ENCODE measurements around the gene CCDC63.

Gene CCDC63

GRCh38 chr12:110811972-110812371, 34.8 kb upstream of the CCDC63 start:
- DNase-seq (ENCODE audit: low read depth, low spot score), result no peak
- CTCF ChIA-PET, result no interaction called here
- H3K4me3 ChIP-seq (ENCODE audit: low read depth, low read length), result no peak overlapping the region
- POLR2A ChIA-PET, result no interaction called here
- TF ChIP-seq CTCF (IDR thresholded peaks at IDR 0.05; ENCODE audit: insufficient read depth, low read length, missing control alignments), result no peak

GRCh38 chr12:110813285-110813684, 33.5 kb upstream of the CCDC63 start:
- ChIA-PET POLR2A (no interaction called here), CTCF (no interaction called here)
- DNase-seq (ENCODE audit: low read depth, low spot score), result no peak
- H3K4me3 ChIP-seq (ENCODE audit: low read depth, low read length), result no peak overlapping the region
- no peak for TF ChIP-seq CTCF (IDR thresholded peaks at IDR 0.05; ENCODE audit: insufficient read depth, low read length, missing control alignments)

- no peak overlapping the region for H3K4me3 ChIP-seq (ENCODE audit: low read depth, low read length)
- ChIA-PET POLR2A (no interaction called here), CTCF (no interaction called here)
- no peak for DNase-seq (ENCODE audit: low read depth, low spot score)
- no peak for TF ChIP-seq CTCF (IDR thresholded peaks at IDR 0.05; ENCODE audit: insufficient read depth, low read length, missing control alignments)
These were observed 33.0 kb upstream of the CCDC63 start for GRCh38 chr12:110813756-110814155.

- TF ChIP-seq CTCF (IDR thresholded peaks at IDR 0.05; ENCODE audit: insufficient read depth, low read length, missing control alignments), result no peak
- ChIA-PET POLR2A (no interaction called here), CTCF (interaction anchor here (1.5 kb wide), 1 partner anchor 11 kb away, joined by 4 read pairs; no protein-coding TSS in a partner anchor)
- DNase-seq (ENCODE audit: low read depth, low spot score), result no peak
- no peak overlapping the region for H3K4me3 ChIP-seq (ENCODE audit: low read depth, low read length)
These were observed 30.5 kb upstream of the CCDC63 start for GRCh38 chr12:110816248-110816647.

GRCh38 chr12:110816779-110817178, 30.0 kb upstream of the CCDC63 start:
- TF ChIP-seq CTCF (IDR thresholded peaks at IDR 0.05; ENCODE audit: insufficient read depth, low read length, missing control alignments), result no peak
- no peak for DNase-seq (ENCODE audit: low read depth, low spot score)
- no peak overlapping the region for H3K4me3 ChIP-seq (ENCODE audit: low read depth, low read length)
- CTCF ChIA-PET, result interaction anchor here (1.5 kb wide), 1 partner anchor 11 kb away, joined by 4 read pairs; no protein-coding TSS in a partner anchor
- POLR2A ChIA-PET, result no interaction called here

GRCh38 chr12:110818511-110818910, 28.3 kb upstream of the CCDC63 start:
- POLR2A ChIA-PET, result no interaction called here
- TF ChIP-seq CTCF (IDR thresholded peaks at IDR 0.05; ENCODE audit: insufficient read depth, low read length, missing control alignments), result no peak
- DNase-seq (ENCODE audit: low read depth, low spot score), result no peak
- CTCF ChIA-PET, result no interaction called here
- no peak overlapping the region for H3K4me3 ChIP-seq (ENCODE audit: low read depth, low read length)
